NCI-H2107 treated with DMSO at 0.1 percent for 48 hours (cell line): ENCODE results near the gene VAX1.
"Not testable (repeated sequence)": the region's sequence is repeated elsewhere in the genome, so short reads cannot be mapped to it uniquely, and the experiment has no call there.

ENCODE experiments used
- DNase-seq: peaks from one replicate; lab custom pipeline; 2025; ENCODE audit not compliant: unreplicated experiment; lab: John Stamatoyannopoulos, UW

The VAX1 gene

DNA sequence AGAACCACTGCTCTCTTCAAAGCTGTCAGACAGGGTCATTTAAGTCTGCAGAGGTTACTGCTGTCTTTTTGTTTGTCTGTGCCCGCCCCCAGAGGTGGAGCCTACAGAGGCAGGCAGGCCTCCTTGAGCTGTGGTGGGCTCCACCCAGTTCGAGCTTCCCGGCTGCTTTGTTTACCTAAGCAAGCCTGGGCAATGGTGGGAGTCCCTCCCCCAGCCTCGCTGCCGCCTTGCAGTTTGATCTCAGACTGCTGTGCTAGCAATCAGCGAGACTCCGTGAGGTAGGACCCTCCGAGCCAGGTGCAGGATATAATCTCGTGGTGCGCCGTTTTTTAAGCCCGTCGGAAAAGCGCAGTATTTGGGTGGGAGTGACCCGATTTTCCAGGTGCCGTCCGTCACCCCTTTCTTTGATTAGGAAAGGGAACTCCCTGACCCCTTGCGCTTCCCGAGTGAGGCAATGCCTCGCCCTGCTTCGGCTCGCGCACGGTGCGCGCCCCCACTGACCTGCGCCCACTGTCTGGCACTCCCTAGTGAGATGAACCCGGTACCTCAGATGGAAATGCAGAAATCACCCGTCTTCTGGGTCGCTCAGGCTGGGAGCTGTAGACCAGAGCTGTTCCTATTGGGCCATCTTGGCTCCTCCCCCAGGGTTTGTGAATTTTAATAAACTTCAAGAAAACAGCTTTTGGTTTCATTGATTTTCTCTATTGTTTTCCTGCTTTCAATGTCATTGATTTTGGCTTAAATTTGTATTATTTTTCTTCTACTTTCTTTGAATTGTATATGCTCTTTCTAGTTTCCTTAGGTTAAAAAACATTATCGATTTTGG lies 53.4 kb downstream of the VAX1 start:
- not testable (repeated sequence) for DNase-seq
